Activated CD4-positive, alpha-beta T cell treated with anti-CD3 and anti-CD28 coated beads, Interleukin-2, amount 10 ng/mL, durations not matched to agents 24 days and 14 days (primary cell): Measurements from ENCODE around the gene GATC. TPM values are rescaled to one million over a fixed set of nuclear protein-coding genes. Genes with fewer than 3 reads are reported as not detected.

Source experiments
- DNase-seq: peaks from one replicate; pipeline ENCODE4 v3.0.0; 2022
- H3K27ac Mint-ChIP-seq: one replicate; pipeline ENCODE4 v1.8.0; 2022; ENCODE audit warnings: mild to moderate bottlenecking, mixed read lengths
- H3K27me3 Mint-ChIP-seq: one replicate; pipeline ENCODE4 v1.8.0; 2022; ENCODE audit warnings: mixed read lengths
- H3K36me3 Mint-ChIP-seq: one replicate; pipeline ENCODE4 v1.8.0; 2022; ENCODE audit warnings: low read depth, mild to moderate bottlenecking, mixed read lengths
- H3K4me1 Mint-ChIP-seq: one replicate; pipeline ENCODE4 v1.8.0; 2021; ENCODE audit warnings: mixed read lengths
- H3K4me3 Mint-ChIP-seq: one replicate; pipeline ENCODE4 v1.8.0; 2022; ENCODE audit warnings: mild to moderate bottlenecking, moderate library complexity, mixed read lengths
- H3K9me3 Mint-ChIP-seq: one replicate; pipeline ENCODE4 v1.8.0; 2021; ENCODE audit warnings: mixed read lengths
- intact Hi-C: fragments of 100-400 bp; cut with micrococcal nuclease; formaldehyde crosslinking; loops from one replicate; pipeline ENCODE4 v1.15.1; 2023
- total RNA-seq: library from RNA; stranded (reverse); gene quantifications from 2 replicates; pipeline ENCODE4 v1.2.3, GENCODE V29; 2022

Gene GATC
- total RNA-seq, 1 donor from 2014 or later: 41.0 TPM

- H3K4me3 Mint-ChIP-seq: no peak overlapping the region
- no peak for DNase-seq
- H3K27ac Mint-ChIP-seq: no peak overlapping the region
- H3K27me3 Mint-ChIP-seq: no peaks in the 10 kb centered on the region
- intact Hi-C loops: no loop called here
- H3K9me3 Mint-ChIP-seq: no peaks in the 10 kb centered on the region
- H3K4me1 Mint-ChIP-seq: no peaks in the 10 kb centered on the region
- H3K36me3 Mint-ChIP-seq: peaks cover 30% of the 10 kb centered on the region
These were observed 62.3 kb downstream of the GATC start for GRCh38 chr12:120508537-120508936.

Other genes starting within 250 kb of the GATC start
- 2,659 and 2,699 TPM in 2 replicates for gene RPLP0, start 245.3 kb upstream of the GATC start, total RNA-seq
- gene PXN, start 180.7 kb upstream of the GATC start, total RNA-seq: 48.4 and 51.2 TPM in 2 replicates
- gene RNU4-2, start 154.5 kb upstream of the GATC start, total RNA-seq: 5,486 and 6,492 TPM in 2 replicates
- 2,196 and 2,563 TPM in 2 replicates for gene RNU4-1, start 153.2 kb upstream of the GATC start, total RNA-seq
- gene SIRT4, start 144.1 kb upstream of the GATC start, total RNA-seq: 1.1 and 2.5 TPM in 2 replicates
- gene PLA2G1B, start 118.7 kb upstream of the GATC start, total RNA-seq: not detected in 2 replicates
- gene MSI1, start 77.3 kb upstream of the GATC start, total RNA-seq: 0.33 and 0.79 TPM in 2 replicates
- 362 and 363 TPM in 2 replicates for gene COX6A1, start 8.3 kb upstream of the GATC start, total RNA-seq
- gene TRIAP1, start 60 bp upstream of the GATC start, total RNA-seq: 54.6 and 57.5 TPM in 2 replicates
- gene SRSF9, start 23.3 kb downstream of the GATC start, total RNA-seq: 249 and 255 TPM in 2 replicates
- gene DYNLL1, start 49.7 kb downstream of the GATC start, total RNA-seq: 330 and 351 TPM in 2 replicates
- gene COQ5, start 82.7 kb downstream of the GATC start, total RNA-seq: 28.0 and 28.3 TPM in 2 replicates
- gene RNF10, start 87.9 kb downstream of the GATC start, total RNA-seq: 153 and 160 TPM in 2 replicates
- gene POP5, start 135.0 kb downstream of the GATC start, total RNA-seq: 74.0 and 76.0 TPM in 2 replicates
- 0.16 and 0.17 TPM in 2 replicates for gene CABP1, start 194.2 kb downstream of the GATC start, total RNA-seq
- gene MLEC, start 240.7 kb downstream of the GATC start, total RNA-seq: 131 and 149 TPM in 2 replicates